ENCODE measurements around the gene NAA25. TPM values are rescaled to one million over a fixed set of nuclear protein-coding genes. Genes with fewer than 3 reads are reported as not detected.
"Not testable (repeated sequence)": the region's sequence is repeated elsewhere in the genome, so short reads cannot be mapped to it uniquely, and the experiment has no call there.

NAA25 gene
- total and polyA plus RNA-seq, 9 donors = 5.7 to 36.9 (median 23.6) TPM

- 98 to 99% (median 98%) methylated on average over 2 of the region's 2 CpGs for WGBS, 3 donors
- H3K9me3 ChIP-seq = no peaks in the 10 kb centered on the region
- H3K27ac ChIP-seq = no peak overlapping the region
- no peaks in the 10 kb centered on the region for H3K4me1 ChIP-seq (ENCODE audit: insufficient read depth)
- DNase-seq = no peak
- intact Hi-C loops (cut with DNase I) = no loop called here
- TF ChIP-seq CTCF (IDR thresholded peaks at IDR 0.05) (no peak), POLR2A (IDR thresholded peaks at IDR 0.05) (no peak), EP300 (IDR thresholded peaks at IDR 0.05) (no peak)
- no peaks in the 10 kb centered on the region for H3K36me3 ChIP-seq
- no peaks in the 10 kb centered on the region for H3K27me3 ChIP-seq
- H3K4me3 ChIP-seq = no peak overlapping the region
These were observed 45.3 kb downstream of the NAA25 start for GRCh38 chr12:112063273-112063672.

- 96 to 97% (median 96%) methylated on average over 2 of the region's 2 CpGs for WGBS, 3 donors
- no peaks in the 10 kb centered on the region for H3K36me3 ChIP-seq
- TF ChIP-seq POLR2A (IDR thresholded peaks at IDR 0.05) (no peak), CTCF (IDR thresholded peaks at IDR 0.05) (no peak), EP300 (IDR thresholded peaks at IDR 0.05) (no peak)
- H3K9me3 ChIP-seq = no peaks in the 10 kb centered on the region
- intact Hi-C loops (cut with DNase I) = no loop called here
- no peak overlapping the region for H3K4me3 ChIP-seq
- no peaks in the 10 kb centered on the region for H3K4me1 ChIP-seq (ENCODE audit: insufficient read depth)
- DNase-seq = no peak
- H3K27me3 ChIP-seq = no peaks in the 10 kb centered on the region
- H3K27ac ChIP-seq = no peak overlapping the region
These were observed 47.4 kb downstream of the NAA25 start for GRCh38 chr12:112061137-112061536.

- Histone ChIP-seq H3K27ac (no peak overlapping the region), H3K9me3 (no peaks in the 10 kb centered on the region), H3K4me3 (no peak overlapping the region), H3K4me1 (ENCODE audit: insufficient read depth) (no peaks in the 10 kb centered on the region), H3K27me3 (no peaks in the 10 kb centered on the region), H3K36me3 (no peaks in the 10 kb centered on the region)
- intact Hi-C loops (cut with DNase I) = no loop called here
- 95% methylated on average over 13 of the region's 13 CpGs for WGBS, 3 donors
- no peak for DNase-seq
- TF ChIP-seq CTCF (IDR thresholded peaks at IDR 0.05) (no peak), POLR2A (IDR thresholded peaks at IDR 0.05) (no peak), EP300 (IDR thresholded peaks at IDR 0.05) (no peak)
These were observed 59.2 kb downstream of the NAA25 start for GRCh38 chr12:112049351-112049750.

- no peak for DNase-seq
- Histone ChIP-seq H3K36me3 (no peaks in the 10 kb centered on the region), H3K4me1 (ENCODE audit: insufficient read depth) (no peaks in the 10 kb centered on the region), H3K9me3 (no peaks in the 10 kb centered on the region), H3K4me3 (no peak overlapping the region), H3K27ac (no peak overlapping the region), H3K27me3 (no peaks in the 10 kb centered on the region)
- intact Hi-C loops (cut with DNase I) = no loop called here
- WGBS, 3 donors = 47 to 52% (median 51%) methylated on average over 4 of the region's 4 CpGs
- TF ChIP-seq CTCF (IDR thresholded peaks at IDR 0.05) (no peak), POLR2A (IDR thresholded peaks at IDR 0.05) (no peak), EP300 (IDR thresholded peaks at IDR 0.05) (no peak)
These were observed 62.6 kb downstream of the NAA25 start for GRCh38 chr12:112046003-112046402.

DNA sequence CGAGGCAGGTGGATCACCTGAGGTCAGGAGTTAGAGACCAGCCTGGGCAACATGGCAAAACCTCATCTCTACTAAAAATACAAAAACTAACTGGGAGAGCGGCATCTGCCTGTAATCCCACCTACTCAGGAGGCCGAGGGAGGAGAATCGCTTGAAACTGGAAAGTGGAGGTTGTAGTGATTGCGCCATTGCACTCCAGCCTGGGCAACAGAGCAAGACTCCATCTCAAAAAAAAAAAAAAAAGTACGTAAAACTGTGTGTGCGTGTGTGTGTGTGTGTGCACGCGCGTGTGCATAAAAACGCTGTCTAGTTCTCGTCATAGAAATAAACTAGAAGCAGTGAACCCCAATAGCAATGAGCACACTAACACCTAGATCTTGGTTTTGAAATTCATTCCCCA, 72.0 kb downstream of the NAA25 start:
- H3K4me1 ChIP-seq (ENCODE audit: insufficient read depth); H3K36me3 ChIP-seq; H3K4me3 ChIP-seq; H3K27me3 ChIP-seq; intact Hi-C loops (cut with DNase I); H3K27ac ChIP-seq; H3K9me3 ChIP-seq; DNase-seq: not testable (repeated sequence)
- 93 to 95% (median 93%) methylated on average over 12 of the region's 12 CpGs for WGBS, 3 donors

All from ovary (tissue), 9 donors.